ENCODE results near the gene PACRG. TPM values are rescaled to one million over a fixed set of nuclear protein-coding genes. Genes with fewer than 3 reads are reported as not detected.

PACRG gene
- total and polyA plus RNA-seq, 2 donors (not counting 3 experiments of a cell fraction or from before 2014, with no cell fraction given), result 0.08 TPM; not detected in 1

- BruUV-seq (replicated peaks), result no TSS peak
- Histone ChIP-seq H3K9me1 (replicated peaks; ENCODE audit: control insufficient read depth, extremely low read depth, insufficient read depth, low read length) (no peaks in the 10 kb centered on the region), H4K20me1 (replicated peaks; ENCODE audit: control insufficient read depth, extremely low read depth, insufficient read depth, low read length) (no peaks in the 10 kb centered on the region), H3K79me2 (ENCODE audit: control insufficient read depth, insufficient read depth, low read length) (no peaks in the 10 kb centered on the region), H3K4me2 (ENCODE audit: insufficient read depth, low read length) (no peak overlapping the region), H2AFZ (ENCODE audit: low read depth, low read length) (no peak overlapping the region), H3K27me3 (ENCODE audit: control insufficient read depth in 2 of 2, insufficient read depth in 2 of 2, low read length in 2 of 2) (no peaks in the 10 kb centered on the region), H3K4me3 (replicated peaks in 1 of 3; ENCODE audit: insufficient read depth in 1 of 3, low read depth in 1 of 3, low read length in 3 of 3) (no peak overlapping the region), H3K27ac (ENCODE audit: insufficient read depth, low read depth, low read length) (no peak overlapping the region), H3K36me3 (ENCODE audit: control insufficient read depth in 2 of 2, extremely low read depth in 1 of 2, insufficient read depth in 2 of 2, low read length in 2 of 2) (no peaks in the 10 kb centered on the region), H3K9me3 (replicated peaks; ENCODE audit: control insufficient read depth, insufficient read depth, low read length) (peaks cover 2% of the 10 kb centered on the region), H3K4me1 (ENCODE audit: control insufficient read depth, extremely low read depth, insufficient read depth, low read length) (no peaks in the 10 kb centered on the region), H3K9ac (replicated peaks; ENCODE audit: extremely low read depth, insufficient read depth, low read length) (no peak overlapping the region)
- POLR2A ChIA-PET, result no interaction called here
- FAIRE-seq, result no peak
- dilution Hi-C loops (cut with MboI; ENCODE audit: extremely low pct_ligation_motif_present, low sequenced_read_pairs), result no loop called here
- intact Hi-C loops (cut with micrococcal nuclease), result no loop called here
- TF ChIP-seq POLR2AphosphoS5 (IDR thresholded peaks at IDR 0.05; ENCODE audit: insufficient read depth, low read depth, low read length) (no peak), POLR2A (IDR thresholded peaks at IDR 0.05; ENCODE audit: low read depth, low read length) (no peak), FOS (IDR thresholded peaks at IDR 0.05; ENCODE audit: borderline replicate concordance, insufficient read depth, low read length) (no peak), JUN (IDR thresholded peaks at IDR 0.05; ENCODE audit: borderline replicate concordance, insufficient read depth, insufficient read length, low read depth) (no peak), EZH2 (IDR thresholded peaks at IDR 0.05; ENCODE audit: borderline replicate concordance, low read depth, low read length, severe bottlenecking) (no peak), GATA2 (IDR thresholded peaks at IDR 0.05; ENCODE audit: insufficient read depth, insufficient read length, low read depth, low read length) (no peak), MYC (IDR thresholded peaks at IDR 0.05; ENCODE audit: low read depth, low read length) (no peak), MAX (IDR thresholded peaks at IDR 0.05; ENCODE audit: insufficient read depth, insufficient read length) (no peak), CTCF (IDR thresholded peaks at IDR 0.05; ENCODE audit: extremely low read depth in 1 of 2, insufficient read depth in 1 of 2, low read depth in 1 of 2, low read length in 2 of 2) (no peak)
- DNase-seq (ENCODE audit: low read depth, low spot score), result no peak
- CTCF ChIA-PET, result no interaction called here
Observed at GRCh38 chr6:163001330-163001729, 273.6 kb downstream of the PACRG start.
